Ammon's horn (tissue), 1 donor: ENCODE measurements around the gene COL5A1.
A peak's percentile ranks its signal among the peaks of the same experiment; 100 is the strongest.

Experiments used
- DNase-seq: peaks from one replicate; pipeline ENCODE4 v3.0.0-alpha.2; 2016; ENCODE audit warnings: low spot score

The COL5A1 gene

GRCh38 chr9:134818000-134818568 is 176.5 kb downstream of the COL5A1 start:
- DNase-seq: no peak

- no peak for DNase-seq
Measured at GRCh38 chr9:134818591-134818990, 177.0 kb downstream of the COL5A1 start.

- no peak for DNase-seq
Measured at GRCh38 chr9:134820901-134821300, 179.3 kb downstream of the COL5A1 start.

- no peak for DNase-seq
Measured at GRCh38 chr9:134822541-134822940, 180.9 kb downstream of the COL5A1 start.

GRCh38 chr9:134823623-134824022 is 182.0 kb downstream of the COL5A1 start:
- DNase-seq: no peak

- DNase-seq: no peak
Measured at GRCh38 chr9:134824583-134824982, 183.0 kb downstream of the COL5A1 start.

- no peak for DNase-seq
Measured at GRCh38 chr9:134825025-134825424, 183.4 kb downstream of the COL5A1 start.

- DNase-seq: no peak
Measured at GRCh38 chr9:134826336-134827285, 185.0 kb downstream of the COL5A1 start.

- DNase-seq: no peak
Measured at GRCh38 chr9:134827559-134827958, 186.0 kb downstream of the COL5A1 start.

- no peak for DNase-seq
Measured at GRCh38 chr9:134827993-134828392, 186.4 kb downstream of the COL5A1 start.

- DNase-seq: no peak
Measured at GRCh38 chr9:134828892-134829291, 187.3 kb downstream of the COL5A1 start.

- no peak for DNase-seq
Measured at GRCh38 chr9:134829356-134829937, 187.8 kb downstream of the COL5A1 start.

GRCh38 chr9:134830126-134830525 is 188.5 kb downstream of the COL5A1 start:
- DNase-seq: peak; percentile 44

- no peak for DNase-seq
Measured at GRCh38 chr9:134830926-134831720, 189.5 kb downstream of the COL5A1 start.

- DNase-seq: no peak
Measured at GRCh38 chr9:134832471-134832870, 190.9 kb downstream of the COL5A1 start.

- DNase-seq: no peak
Measured at GRCh38 chr9:134833294-134833880, 191.8 kb downstream of the COL5A1 start.

- peak; percentile 60 for DNase-seq
Measured at GRCh38 chr9:134834217-134834956, 192.8 kb downstream of the COL5A1 start.

GRCh38 chr9:134834957-134835419 is 193.4 kb downstream of the COL5A1 start:
- no peak for DNase-seq

- no peak for DNase-seq
Measured at GRCh38 chr9:134835448-134835847, 193.8 kb downstream of the COL5A1 start.

GRCh38 chr9:134835987-134836386 is 194.4 kb downstream of the COL5A1 start:
- DNase-seq: no peak

- DNase-seq: no peak
Measured at GRCh38 chr9:134836406-134836970, 194.9 kb downstream of the COL5A1 start.
